Uterus (tissue), 2 donors: ENCODE data around the gene MAP6D1.

ENCODE experiments used
- CTCF ChIP-seq, 4 experiments: fragments of 200-600 bp in 2 of 4; fragments of 450-650 bp in 2 of 4; sonication (generic) in 2 of 4; IDR thresholded peaks; one replicate each; pipeline ENCODE4 v1.5.1; 2016 to 2019; ENCODE audit warnings: antibody characterized with exemption in 4 of 4, mild to moderate bottlenecking in 2 of 4, moderate library complexity in 1 of 4
- POLR2A ChIP-seq, 2 donors: fragments of 450-650 bp; IDR thresholded peaks; one replicate each; pipeline ENCODE4 v1.6.1; 2016; ENCODE audit warnings: antibody characterized with exemption in 2 of 2, mild to moderate bottlenecking in 1 of 2, moderate library complexity in 1 of 2

- TF ChIP-seq CTCF (IDR thresholded peaks at IDR 0.05), result no peak
- no peak for TF ChIP-seq POLR2A (IDR thresholded peaks at IDR 0.05)
Observed at GRCh38 chr3:183870563-183870962, 45.2 kb upstream of the MAP6D1 start.
